Left lung (tissue), 10 donors: ENCODE measurements around the gene AZI2. TPM values are rescaled to one million over a fixed set of nuclear protein-coding genes. Genes with fewer than 3 reads are reported as not detected.
A peak's percentile ranks its signal among the peaks of the same experiment; 100 is the strongest.

Source experiments
- ATAC-seq: fragments of 200-7000 bp; cut with Tn5 transposase; one replicate; pipeline ENCODE4 v1.9.1; 2020; ENCODE audit warnings: moderate library complexity
- DNase-seq, 4 donors: peaks; one replicate each; pipeline ENCODE4 v3.0.0-alpha.2; 2013 to 2020
- H3K27ac ChIP-seq, 2 donors: fragments of 200-600 bp; sonication (generic) in 1 of 2; one replicate each; pipeline versions ENCODE4 v1.5.0 to v1.8.0; 2020 to 2021
- H3K27me3 ChIP-seq, 2 donors: fragments of 200-600 bp; sonication (generic) in 1 of 2; one replicate each; pipeline versions ENCODE4 v1.5.0 to v1.8.0; 2020 to 2021
- H3K36me3 ChIP-seq, 2 donors: fragments of 200-600 bp; sonication (generic) in 1 of 2; one replicate each; pipeline versions ENCODE4 v1.5.0 to v1.8.0; 2020 to 2021
- H3K4me1 ChIP-seq, 2 donors: fragments of 200-600 bp; one replicate each; pipeline ENCODE4 v1.8.0; 2021
- H3K4me3 ChIP-seq, 2 donors: fragments of 200-600 bp; sonication (generic) in 1 of 2; one replicate each; pipeline versions ENCODE4 v1.5.0 to v1.8.0; 2020 to 2021; ENCODE audit warnings: mild to moderate bottlenecking in 1 of 2
- H3K9me3 ChIP-seq, 2 donors: fragments of 200-600 bp; sonication (generic) in 1 of 2; one replicate each; pipeline versions ENCODE4 v1.5.0 to v1.8.0; 2020 to 2021
- CTCF ChIP-seq, 2 donors: fragments of 200-600 bp; sonication (generic) in 1 of 2; IDR thresholded peaks; one replicate each; pipeline versions ENCODE4 v1.5.0 to v1.8.0; 2021; ENCODE audit warnings: antibody characterized with exemption in 2 of 2
- intact Hi-C, 2 donors: fragments of 100-400 bp; cut with DNase I; formaldehyde crosslinking; loops; one replicate each; pipeline versions ENCODE4 v1.11.2 to v1.14.2; 2022
- polyA plus RNA-seq, 6 donors: library from polyadenylated mRNA; unstranded; fragments of 120-200 nt; gene quantifications; one replicate each; pipeline ENCODE4 v1.2.1, GENCODE V29; 2013; ENCODE audit not compliant: insufficient read length in 6 of 6
- total RNA-seq, 2 donors: library from RNA; stranded (reverse); fragmentation: NEBNext Ultra II Directional; extraction: Animal tissue kit (Norgen Biotek cat#: 25700); gene quantifications; one replicate each; pipeline ENCODE4 v1.2.1, GENCODE V29; 2021
- donor health status: DM: no; HTN: yes; CAD: no.
- donor health status: DM: no; HTN: no; CAD: no.

Gene AZI2
- total and polyA plus RNA-seq, 8 donors, result 70.6 to 154 (median 111) TPM

- TF ChIP-seq CTCF (IDR thresholded peaks at IDR 0.05), result no peak
- H3K9me3 ChIP-seq, result no peaks in the 10 kb centered on the region
- peaks cover 22 to 60% of the 10 kb centered on the region in 2 donors for H3K4me1 ChIP-seq
- DNase-seq (no peak), ATAC-seq (no peak)
- peak overlapping the region in 1 of 2 donors; percentile 14 for H3K27ac ChIP-seq
- intact Hi-C loops, result no loop called here
- peaks cover 0 to 25% of the 10 kb centered on the region in 2 donors for H3K36me3 ChIP-seq
- H3K27me3 ChIP-seq, result no peaks in the 10 kb centered on the region
- no peak overlapping the region for H3K4me3 ChIP-seq
Measured at GRCh38 chr3:28343144-28343543, 5.5 kb downstream of the AZI2 start.

- intact Hi-C loops, result loop anchor here in 1 of 2 donors (10.0 kb wide), 1 partner anchor 622 kb away; no protein-coding TSS in a partner anchor
- Histone ChIP-seq H3K27ac (no peak overlapping the region), H3K36me3 (peaks cover 2 to 68% of the 10 kb centered on the region in 2 donors), H3K9me3 (no peaks in the 10 kb centered on the region), H3K27me3 (no peaks in the 10 kb centered on the region), H3K4me3 (no peak overlapping the region), H3K4me1 (peaks cover 0 to 8% of the 10 kb centered on the region in 2 donors)
- ATAC-seq, result no peak
- no peak for DNase-seq
- no peak for TF ChIP-seq CTCF (IDR thresholded peaks at IDR 0.05)
Measured at GRCh38 chr3:28337230-28337629, 11.4 kb downstream of the AZI2 start.

GRCh38 chr3:28335246-28335645, 13.4 kb downstream of the AZI2 start:
- H3K9me3 ChIP-seq, result no peaks in the 10 kb centered on the region
- H3K27me3 ChIP-seq, result no peaks in the 10 kb centered on the region
- H3K4me1 ChIP-seq, result no peaks in the 10 kb centered on the region
- peaks cover 2 to 85% of the 10 kb centered on the region in 2 donors for H3K36me3 ChIP-seq
- intact Hi-C loops, result loop anchor here in 1 of 2 donors (10.0 kb wide), 1 partner anchor 620 kb away; no protein-coding TSS in a partner anchor
- TF ChIP-seq CTCF (IDR thresholded peaks at IDR 0.05), result no peak
- DNase-seq, result no peak
- ATAC-seq, result no peak
- no peak overlapping the region for H3K4me3 ChIP-seq
- no peak overlapping the region for H3K27ac ChIP-seq

- H3K4me3 ChIP-seq, result no peak overlapping the region
- no peaks in the 10 kb centered on the region for H3K27me3 ChIP-seq
- H3K4me1 ChIP-seq, result no peaks in the 10 kb centered on the region
- ATAC-seq (no peak), DNase-seq (no peak)
- TF ChIP-seq CTCF (IDR thresholded peaks at IDR 0.05), result no peak
- peaks cover 2 to 84% of the 10 kb centered on the region in 2 donors for H3K36me3 ChIP-seq
- no peak overlapping the region for H3K27ac ChIP-seq
- intact Hi-C loops, result loop anchor here in 1 of 2 donors (10.0 kb wide), 1 partner anchor 620 kb away; no protein-coding TSS in a partner anchor
- H3K9me3 ChIP-seq, result no peaks in the 10 kb centered on the region
Measured at GRCh38 chr3:28334552-28334951, 14.1 kb downstream of the AZI2 start.

GRCh38 chr3:28328188-28329151, 20.2 kb downstream of the AZI2 start:
- peak; percentile 61 to 72 for TF ChIP-seq CTCF (IDR thresholded peaks at IDR 0.05)
- DNase-seq (peak in 1 of 4 donors; percentile 30), ATAC-seq (peak; percentile 69)
- H3K4me3 ChIP-seq, result no peak overlapping the region
- peaks cover 2 to 74% of the 10 kb centered on the region in 2 donors for H3K36me3 ChIP-seq
- H3K27me3 ChIP-seq, result no peaks in the 10 kb centered on the region
- no peaks in the 10 kb centered on the region for H3K9me3 ChIP-seq
- intact Hi-C loops, result no loop called here
- H3K27ac ChIP-seq, result no peak overlapping the region
- H3K4me1 ChIP-seq, result no peaks in the 10 kb centered on the region
